NCI-H2107 treated with DMSO at 0.1 percent for 48 hours (cell line): Measurements from ENCODE around the gene NAXD.
A peak's percentile ranks its signal among the peaks of the same experiment; 100 is the strongest.
"Not testable (repeated sequence)": the region's sequence is repeated elsewhere in the genome, so short reads cannot be mapped to it uniquely, and the experiment has no call there.

Source experiments
- DNase-seq: peaks from one replicate; lab custom pipeline; 2025; ENCODE audit not compliant: unreplicated experiment; lab: John Stamatoyannopoulos, UW

The NAXD gene

GRCh38 chr13:110662777-110663443, 47.6 kb downstream of the NAXD start:
- no peak for DNase-seq

- no peak for DNase-seq
Observed at GRCh38 chr13:110663491-110663890, 48.1 kb downstream of the NAXD start.

- DNase-seq = no peak
Observed at GRCh38 chr13:110664041-110664440, 48.7 kb downstream of the NAXD start.

GRCh38 chr13:110664673-110665072, 49.3 kb downstream of the NAXD start:
- no peak for DNase-seq

GRCh38 chr13:110665491-110666254, 50.3 kb downstream of the NAXD start:
- DNase-seq = no peak

- DNase-seq = no peak
Observed at GRCh38 chr13:110666255-110666533, 50.8 kb downstream of the NAXD start.

- DNase-seq = no peak
Observed at GRCh38 chr13:110669036-110669435, 53.7 kb downstream of the NAXD start.

- DNase-seq = not testable (repeated sequence)
Observed at GRCh38 chr13:110669814-110670213, 54.5 kb downstream of the NAXD start.

GRCh38 chr13:110676595-110677587, 61.5 kb downstream of the NAXD start:
- DNase-seq = peak; percentile 59

GRCh38 chr13:110677731-110678545, 62.6 kb downstream of the NAXD start:
- no peak for DNase-seq

GRCh38 chr13:110680852-110681251, 65.5 kb downstream of the NAXD start:
- no peak for DNase-seq

- no peak for DNase-seq
Observed at GRCh38 chr13:110681868-110682550, 66.7 kb downstream of the NAXD start.

GRCh38 chr13:110682746-110683145, 67.4 kb downstream of the NAXD start:
- no peak for DNase-seq

GRCh38 chr13:110683203-110683883, 68.0 kb downstream of the NAXD start:
- DNase-seq = no peak

GRCh38 chr13:110683921-110684320, 68.6 kb downstream of the NAXD start:
- no peak for DNase-seq

- DNase-seq = no peak
Observed at GRCh38 chr13:110684388-110685056, 69.2 kb downstream of the NAXD start.

GRCh38 chr13:110685305-110686020, 70.1 kb downstream of the NAXD start:
- DNase-seq = no peak

GRCh38 chr13:110687736-110688135, 72.4 kb downstream of the NAXD start:
- no peak for DNase-seq
